Thoracic aorta (tissue), 2 donors: ENCODE measurements around the gene ZNF385A. TPM values are rescaled to one million over a fixed set of nuclear protein-coding genes. Genes with fewer than 3 reads are reported as not detected.

Experiments used
- ATAC-seq: fragments of 150-250 bp; one replicate; pipeline ENCODE4 v1.8.0; 2017; ENCODE audit warnings: low read depth; ENCODE audit not compliant: insufficient number of reproducible peaks, low FRiP score
- DNase-seq: peaks from one replicate; pipeline ENCODE4 v3.0.0-alpha.2; 2020; ENCODE audit warnings: low spot score
- H3K27ac ChIP-seq, 2 donors: fragments of 200-600 bp; sonication (generic); 1 replicate in 1 of 2; 2 replicates in 1 of 2; pipeline ENCODE4 v1.5.1; 2016; ENCODE audit warnings: mild to moderate bottlenecking in 2 of 2, moderate library complexity in 2 of 2
- H3K27me3 ChIP-seq: fragments of 200-600 bp; sonication (generic); replicated peaks from 2 replicates; pipeline ENCODE4 v1.6.0; 2016; ENCODE audit warnings: mild to moderate bottlenecking; ENCODE audit not compliant: insufficient read depth
- H3K36me3 ChIP-seq: fragments of 200-600 bp; sonication (generic); one replicate; pipeline ENCODE4 v1.5.1; 2016
- H3K4me1 ChIP-seq, 2 donors: fragments of 200-600 bp; sonication (generic); 1 replicate in 1 of 2; 2 replicates in 1 of 2; pipeline versions ENCODE4 v1.5.1 to v1.6.0; 2016; ENCODE audit warnings: low read depth in 2 of 2, mild to moderate bottlenecking in 1 of 2; ENCODE audit not compliant: control insufficient read depth in 1 of 2
- H3K4me3 ChIP-seq: fragments of 200-600 bp; sonication (generic); 2 replicates; pipeline ENCODE4 v1.5.1; 2016; ENCODE audit warnings: mild to moderate bottlenecking
- H3K9me3 ChIP-seq: fragments of 200-600 bp; sonication (generic); 2 replicates; pipeline ENCODE4 v1.5.1; 2016
- CTCF ChIP-seq: fragments of 200-600 bp; sonication (generic); IDR thresholded peaks from one replicate; pipeline ENCODE4 v1.5.1; 2019; ENCODE audit warnings: antibody characterized with exemption
- total RNA-seq, 2 donors: library from RNA; depleted of rRNA; stranded (reverse); fragments of >200 nt; gene quantifications; one replicate each; pipeline versions ENCODE4 v1.1.0 to v1.2.3, GENCODE V29; 2016

ZNF385A gene
- total RNA-seq, 2 donors from 2014 or later: 7.4 to 19.0 TPM

GRCh38 chr12:54429014-54429471 is 44.5 kb upstream of the ZNF385A start:
- Histone ChIP-seq H3K4me1 (peaks cover 42 to 87% of the 10 kb centered on the region in 2 donors), H3K27me3 (no peaks in the 10 kb centered on the region), H3K4me3 (no peak overlapping the region), H3K27ac (peak overlapping the region; percentile 89 to 93), H3K9me3 (no peaks in the 10 kb centered on the region), H3K36me3 (no peaks in the 10 kb centered on the region)
- TF ChIP-seq CTCF: no peak
- ATAC-seq: no peak
- DNase-seq: no peak

GRCh38 chr12:54428050-54429013 is 43.8 kb upstream of the ZNF385A start:
- H3K9me3 ChIP-seq: no peaks in the 10 kb centered on the region
- H3K27ac ChIP-seq: peak overlapping the region; percentile 89 to 93
- peak overlapping the region; percentile 15 for H3K4me3 ChIP-seq
- no peaks in the 10 kb centered on the region for H3K36me3 ChIP-seq
- H3K4me1 ChIP-seq: peaks cover 42 to 92% of the 10 kb centered on the region in 2 donors
- no peak for TF ChIP-seq CTCF
- ATAC-seq (peak; percentile 49), DNase-seq (peak; percentile 79)
- no peaks in the 10 kb centered on the region for H3K27me3 ChIP-seq

DNA sequence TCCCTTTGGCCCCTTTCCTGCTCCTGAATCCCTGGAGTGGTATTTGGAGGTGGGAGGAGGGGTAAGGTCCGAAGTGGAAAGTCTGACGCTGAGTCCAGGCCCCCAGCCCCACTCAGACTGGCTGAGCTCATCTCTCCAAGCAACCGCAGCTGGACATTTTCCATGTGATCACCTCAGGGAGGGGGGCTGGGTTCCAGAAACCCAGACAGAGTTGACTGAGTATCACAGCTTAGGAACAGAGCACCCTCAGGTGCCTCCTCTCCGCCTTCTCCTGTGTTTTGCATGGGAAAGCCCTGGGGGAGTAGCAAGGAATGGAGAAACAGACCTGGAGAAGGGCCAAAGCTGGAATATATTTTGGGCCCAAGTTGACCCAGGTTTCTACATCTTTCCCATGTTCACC is 42.6 kb upstream of the ZNF385A start:
- Histone ChIP-seq H3K4me1 (peaks cover 51 to 95% of the 10 kb centered on the region in 2 donors), H3K27ac (peak overlapping the region; percentile 89 to 93), H3K4me3 (no peak overlapping the region), H3K27me3 (no peaks in the 10 kb centered on the region), H3K9me3 (no peaks in the 10 kb centered on the region), H3K36me3 (no peaks in the 10 kb centered on the region)
- DNase-seq (no peak), ATAC-seq (no peak)
- no peak for TF ChIP-seq CTCF

DNA sequence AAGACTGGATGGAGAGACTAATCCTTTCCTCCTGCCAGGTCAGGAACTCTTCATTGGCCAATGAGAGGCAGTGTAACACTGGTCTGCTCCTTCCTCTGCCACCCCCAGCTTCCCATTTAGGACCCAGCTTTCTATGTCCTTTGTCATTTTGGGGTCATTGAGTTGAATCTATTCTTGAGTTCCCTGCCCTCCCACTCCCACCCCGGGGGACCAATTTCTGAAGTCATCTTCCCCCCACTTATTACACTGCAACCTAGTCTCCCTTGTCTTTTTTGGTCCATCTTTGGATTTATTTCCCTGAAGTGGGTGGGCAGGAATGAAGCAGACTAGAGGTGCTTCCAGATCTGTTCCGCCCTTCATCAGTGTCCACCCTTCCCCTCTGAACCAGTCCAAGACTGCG is 42.2 kb upstream of the ZNF385A start:
- DNase-seq (no peak), ATAC-seq (no peak)
- no peaks in the 10 kb centered on the region for H3K36me3 ChIP-seq
- TF ChIP-seq CTCF: no peak
- H3K27me3 ChIP-seq: no peaks in the 10 kb centered on the region
- peak overlapping the region; percentile 89 to 93 for H3K27ac ChIP-seq
- no peak overlapping the region for H3K4me3 ChIP-seq
- H3K4me1 ChIP-seq: peaks cover 51 to 95% of the 10 kb centered on the region in 2 donors
- no peaks in the 10 kb centered on the region for H3K9me3 ChIP-seq

DNA sequence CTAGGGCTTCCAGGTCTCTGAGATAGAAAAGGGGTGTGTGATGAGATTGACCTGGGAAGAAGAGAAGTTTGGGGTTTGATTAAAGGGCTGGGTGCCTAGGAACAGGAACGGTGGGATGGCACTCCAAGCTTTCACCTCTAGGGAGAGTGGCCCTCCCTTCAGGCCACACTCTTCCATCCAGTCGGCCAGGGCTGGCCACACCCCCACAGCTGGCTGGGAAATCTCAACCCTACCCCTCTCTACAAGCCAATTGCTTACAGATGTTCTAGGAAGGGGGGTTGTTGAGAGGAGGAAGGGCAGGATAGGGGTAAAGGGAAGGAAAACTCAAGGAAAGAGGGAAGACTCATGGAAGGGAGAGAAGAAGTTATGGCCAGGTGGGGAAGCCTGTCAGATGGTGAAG is 41.2 kb upstream of the ZNF385A start:
- ATAC-seq (no peak), DNase-seq (no peak)
- Histone ChIP-seq H3K9me3 (no peaks in the 10 kb centered on the region), H3K4me1 (peaks cover 51 to 95% of the 10 kb centered on the region in 2 donors), H3K27me3 (no peaks in the 10 kb centered on the region), H3K36me3 (no peaks in the 10 kb centered on the region), H3K4me3 (no peak overlapping the region), H3K27ac (no peak overlapping the region)
- no peak for TF ChIP-seq CTCF
